GM12878 (cell line): ENCODE data around the gene GALT. TPM values are rescaled to one million over a fixed set of nuclear protein-coding genes. Genes with fewer than 3 reads are reported as not detected.

Source experiments
- ATAC-seq: fragments of 200-7000 bp; cut with Tn5 transposase; 3 replicates; pipeline ENCODE4 v1.9.1; 2020; ENCODE audit warnings: mild to moderate bottlenecking, moderate library complexity
- BruUV-seq: library from RNA; stranded (reverse); fragments of 400-500 nt; replicated peaks from 2 replicates; lab custom pipeline; 2021; lab: Mats Ljungman, UMichigan
- CTCF ChIA-PET: fragments of 300-600 bp; sonication (Branson Sonifier 250); formaldehyde crosslinking; extraction: SDS; loops from one replicate; lab custom pipeline; 2021; ENCODE audit warnings: inconsistent platforms; lab: Yijun Ruan, JAX
- POLR2A ChIA-PET: fragments of 350-600 bp; formaldehyde crosslinking; extraction: SDS; loops from one replicate; lab custom pipeline; 2021; ENCODE audit warnings: inconsistent platforms; lab: Charles Lee
- RAD21 ChIA-PET: fragments of 300-600 bp; sonication (Branson Sonifier 250); formaldehyde crosslinking; loops from one replicate; lab custom pipeline; 2023; ENCODE audit warnings: antibody characterized with exemption; ENCODE audit not compliant: unreplicated experiment; lab: Charles Lee
- SMC1A ChIA-PET: fragments of 300-600 bp; sonication (Branson Sonifier 250); formaldehyde crosslinking; loops from one replicate; lab custom pipeline; 2023; ENCODE audit not compliant: unreplicated experiment, uncharacterized antibody; lab: Charles Lee
- DNase-seq: peaks from one replicate; pipeline ENCODE4 v3.0.0-alpha.2; 2011; ENCODE audit warnings: low read depth, low spot score
- FAIRE-seq: peaks from 3 replicates; lab custom pipeline; 2011; peaks lifted over from hg19 to GRCh38; lab: Jason Lieb, UNC
- H2AFZ ChIP-seq: 2 replicates; pipeline ENCODE4 v1.6.0; 2011; ENCODE audit warnings: low read depth, low read length, control low read depth; ENCODE audit not compliant: control insufficient read depth
- H3K27ac ChIP-seq: 2 replicates; pipeline ENCODE4 v1.5.1; 2011; ENCODE audit warnings: control low read depth; ENCODE audit not compliant: control insufficient read depth, insufficient read depth
- H3K27me3 ChIP-seq, 2 experiments: replicated peaks in 1 of 2; 2 replicates each; pipeline versions ENCODE4 v1.6.0 to v1.6.1; 2011; ENCODE audit warnings: low read length in 1 of 2; ENCODE audit not compliant: control insufficient read depth in 2 of 2, insufficient read depth in 2 of 2
- H3K36me3 ChIP-seq, 2 experiments: 2 replicates each; pipeline ENCODE4 v1.5.1; 2011; ENCODE audit warnings: low read length in 1 of 2; ENCODE audit not compliant: control insufficient read depth in 2 of 2, insufficient read depth in 2 of 2
- H3K4me1 ChIP-seq: 2 replicates; pipeline ENCODE4 v1.6.1; 2011; ENCODE audit warnings: mild to moderate bottlenecking, low read length, moderate library complexity, mixed read lengths; ENCODE audit not compliant: control insufficient read depth, insufficient read depth
- H3K4me2 ChIP-seq: 2 replicates; pipeline ENCODE4 v1.6.0; 2011; ENCODE audit warnings: control low read depth; ENCODE audit not compliant: control insufficient read depth, insufficient read depth
- H3K4me3 ChIP-seq: fragments of 200-600 bp; sonication (generic); 2 replicates; pipeline ENCODE4 v1.5.1; 2016
- H3K79me2 ChIP-seq: 2 replicates; pipeline ENCODE4 v1.6.0; 2011; ENCODE audit warnings: low read length; ENCODE audit not compliant: control insufficient read depth, insufficient read depth
- H3K9ac ChIP-seq: 2 replicates; pipeline ENCODE4 v1.8.0; 2011; ENCODE audit warnings: low read length, control low read depth, mixed read lengths; ENCODE audit not compliant: control insufficient read depth, insufficient read depth
- H3K9me3 ChIP-seq: replicated peaks from 3 replicates; pipeline ENCODE4 v1.5.1; 2011; ENCODE audit warnings: mild to moderate bottlenecking, low read length; ENCODE audit not compliant: control insufficient read depth, insufficient read depth
- H4K20me1 ChIP-seq: 2 replicates; pipeline ENCODE4 v1.6.0; 2011; ENCODE audit not compliant: control insufficient read depth, insufficient read depth
- EP300 ChIP-seq, 2 experiments: fragments of 150-350 bp in 1 of 2; IDR thresholded peaks; 2 replicates each; pipeline ENCODE4 v1.6.1; 2011 to 2012; ENCODE audit warnings: low read depth in 2 of 2, low read length in 2 of 2, borderline replicate concordance in 1 of 2, improper control_type of control experiment in 1 of 2, inconsistent platforms in 1 of 2; ENCODE audit not compliant: control insufficient read depth in 1 of 2
- IKZF1 ChIP-seq: fragments of 450-650 bp; conservative IDR thresholded peaks from 2 replicates; pipeline ENCODE4 v1.6.1; 2017; ENCODE audit warnings: antibody characterized with exemption, mild to moderate bottlenecking
- MEF2B ChIP-seq: fragments of 450-650 bp; IDR thresholded peaks from 2 replicates; pipeline ENCODE4 v1.6.1; 2018; ENCODE audit warnings: mild to moderate bottlenecking, moderate library complexity; ENCODE audit not compliant: partially characterized antibody, poor library complexity, severe bottlenecking
- NR2C1 ChIP-seq: fragments of 450-650 bp; IDR thresholded peaks from 2 replicates; pipeline ENCODE4 v1.6.1; 2017; ENCODE audit warnings: antibody characterized with exemption, mild to moderate bottlenecking, moderate library complexity
- PAX8 ChIP-seq: fragments of 450-650 bp; IDR thresholded peaks from 2 replicates; pipeline ENCODE4 v1.6.1; 2017; ENCODE audit warnings: mild to moderate bottlenecking, moderate library complexity
- POLR2A ChIP-seq: IDR thresholded peaks from 2 replicates; pipeline ENCODE4 v1.6.1; 2011; ENCODE audit warnings: low read depth, mild to moderate bottlenecking, low read length
- RELA ChIP-seq: fragments of 450-650 bp; IDR thresholded peaks from 2 replicates; pipeline ENCODE4 v1.8.0; 2014; ENCODE audit warnings: borderline replicate concordance; ENCODE audit not compliant: partially characterized antibody
- SP1 ChIP-seq: IDR thresholded peaks from one replicate; pipeline ENCODE4 v1.6.1; 2011; ENCODE audit warnings: low read depth, low read length
- WGBS: methylation state at CpG from one replicate; pipeline ENCODE4 v1.1.6; 2016; ENCODE audit warnings: low lambda C conversion rate; ENCODE audit not compliant: insufficient replicate concordance, insufficient coverage; ENCODE audit errors: missing lambda C conversion rate; 5-methylcytosine and 5-hydroxymethylcytosine counted together
- in situ Hi-C: fragments of 300-500 bp; cut with MboI; formaldehyde crosslinking; loops from 9 replicates; pipeline ENCODE4 v1.14.3; 2018; ENCODE audit warnings: mixed read lengths
- intact Hi-C: fragments of 100-400 bp; cut with micrococcal nuclease; formaldehyde crosslinking; loops from one replicate; pipeline ENCODE4 v1.14.2; 2022; ENCODE audit not compliant: unreplicated experiment
- polyA plus RNA-seq, 11 experiments: library from polyadenylated mRNA; depleted of rRNA in 4 of 11; unstranded in 6 of 11; stranded (reverse) in 5 of 11; fragments of >200 nt; fragmentation: Nextera tagmentation in 4 of 11; fragmentation: Illumina TruSeq in 1 of 11; extraction: Ambion mirVana in 4 of 11; extraction: Trizol in 1 of 11; gene quantifications; 1 replicate in 1 of 11; 2 replicates in 10 of 11; pipeline versions ENCODE4 v1.2.1 to v1.2.3, GENCODE V29; 2011 to 2016; ENCODE audit warnings: inconsistent platforms in 2 of 11, missing spikeins in 2 of 11, low read depth in 1 of 11
- total RNA-seq, 4 experiments: library from RNA; depleted of rRNA in 3 of 4; stranded (reverse); fragments of >200 nt in 3 of 4; fragmentation: Illumina TruSeq in 1 of 4; extraction: Trizol in 1 of 4; gene quantifications; 2 replicates each; pipeline versions ENCODE4 v1.2.1 to v1.2.3, GENCODE V29; 2013 to 2021
- TF ChIP-seq, protein P1 (sequence below): IDR thresholded peaks from 2 replicates; pipeline ENCODE4 v1.6.1; 2011; ENCODE audit warnings: mild to moderate bottlenecking, low read depth, low read length, moderate library complexity; ENCODE audit not compliant: insufficient replicate concordance
- TF ChIP-seq, protein P2 (sequence below): IDR thresholded peaks from 2 replicates; pipeline ENCODE4 v1.6.1; 2011; ENCODE audit warnings: low read depth, mild to moderate bottlenecking, low read length, moderate library complexity, borderline replicate concordance; ENCODE audit errors: extremely low read depth
- TF ChIP-seq, protein P3 (sequence below): IDR thresholded peaks from 2 replicates; pipeline ENCODE4 v1.6.1; 2011; ENCODE audit warnings: borderline replicate concordance, low read depth, mild to moderate bottlenecking, moderate library complexity, low read length; ENCODE audit not compliant: insufficient read depth, poor library complexity, severe bottlenecking

The GALT gene
- total and polyA plus RNA-seq, 10 of the 15 experiments (the other 5 are each of a cell fraction or from before 2014, with no cell fraction given) = 9.3 to 34.1 (median 26.9) TPM

GRCh38 chr9:34651321-34651720 lies 4.8 kb downstream of the GALT start:
- H3K79me2 ChIP-seq = peaks cover 17% of the 10 kb centered on the region
- no peak overlapping the region for H2AFZ ChIP-seq
- in situ Hi-C loops (no loop called here), intact Hi-C loops (no loop called here)
- H3K9ac ChIP-seq = no peak overlapping the region
- ChIA-PET RAD21 (no interaction called here), SMC1A (no interaction called here), CTCF (interaction anchor here (1.5 to 2.9 kb wide), 2 partner anchors 11 to 17 kb away, joined by 3 to 11 read pairs; partner anchors contain the start of gene CCL27), POLR2A (interaction anchor here (1.5 kb wide), 1 partner anchor 13 kb away, joined by 6 read pairs; the partner anchor contains the start of gene SIGMAR1)
- no peak overlapping the region for H3K27ac ChIP-seq
- H3K4me1 ChIP-seq = peaks cover 15% of the 10 kb centered on the region
- no peak for TF ChIP-seq NR2C1
- peak; percentile 48 for TF ChIP-seq MEF2B
- TF ChIP-seq RELA = peak; percentile 39
- no peaks in the 10 kb centered on the region for H3K27me3 ChIP-seq
- DNase-seq (no peak), ATAC-seq (no peak), FAIRE-seq (no peak)
- BruUV-seq = no TSS peak
- peaks cover 2 to 13% of the 10 kb centered on the region in 2 experiments; a peak in 3 of 4 replicates for H3K36me3 ChIP-seq
- no peaks in the 10 kb centered on the region; the same call in 1 of the 2 replicates for H4K20me1 ChIP-seq
- H3K4me2 ChIP-seq = peak overlapping the region; percentile 70; the same call in 1 of the 2 replicates
- H3K4me3 ChIP-seq = no peak overlapping the region
- WGBS = 72% methylated on average over 4 of the region's 4 CpGs
- H3K9me3 ChIP-seq = no peaks in the 10 kb centered on the region

GRCh38 chr9:34651876-34652601 lies 5.6 kb downstream of the GALT start, which contains the start of gene IL11RA:
Gene IL11RA (plus strand): TSS chr9:34652185. CDS start chr9:34655218, 3,033 bp downstream.
- POLR2A ChIA-PET = interaction anchor here (0.5 to 1.5 kb wide), 3 partner anchors 10 to 829 kb away, joined by 3 to 6 read pairs (median 3); partner anchors contain the start of genes CCL27 and SIGMAR1
- 4% methylated on average over 24 of the region's 24 CpGs for WGBS
- Histone ChIP-seq H3K9me3 (no peaks in the 10 kb centered on the region), H3K4me1 (peaks cover 15% of the 10 kb centered on the region), H3K79me2 (peaks cover 12% of the 10 kb centered on the region), H3K4me3 (no peak within 1 kb of the TSS), H4K20me1 (no peaks in the 10 kb centered on the region), H3K9ac (no peak within 1 kb of the TSS), H3K27ac (0 out of 2 replicates have a peak within 1 kb of the TSS, but pooled peaks have one; percentile 31), H2AFZ (peak within 1 kb of the TSS; percentile 37; the same call in 1 of the 2 replicates), H3K4me2 (peak within 1 kb of the TSS; percentile 70), H3K27me3 (no peaks in the 10 kb centered on the region), H3K36me3 (peaks cover 2 to 13% of the 10 kb centered on the region in 2 experiments; a peak in 3 of 4 replicates)
- no TSS peak for BruUV-seq
- SMC1A ChIA-PET = no interaction called here
- DNase-seq (no peak), FAIRE-seq (no peak), ATAC-seq (peak; percentile 78)
- in situ Hi-C loops = no loop called here
- RAD21 ChIA-PET = interaction anchor here (0.5 kb wide), 1 partner anchor 287 kb away, joined by 3 read pairs; no protein-coding TSS in a partner anchor
- CTCF ChIA-PET = interaction anchor here (1.5 to 2.9 kb wide), 2 partner anchors 10 to 18 kb away, joined by 3 to 11 read pairs; partner anchors contain the start of gene CCL27
- intact Hi-C loops = no loop called here
- TF ChIP-seq SP1 (peak; percentile 7), PAX8 (no peak), POLR2A (peak; percentile 51; the same call in 1 of the 2 replicates), EP300 (IDR thresholded peaks at IDR 0.05; ENCODE audit: borderline replicate concordance in 1 of 2, control insufficient read depth in 1 of 2, low read depth in 2 of 2, low read length in 2 of 2) (no peak), IKZF1 (0 out of 2 replicates have a peak, but pooled peaks have one; percentile 9)
- TF ChIP-seq, protein P1, sequence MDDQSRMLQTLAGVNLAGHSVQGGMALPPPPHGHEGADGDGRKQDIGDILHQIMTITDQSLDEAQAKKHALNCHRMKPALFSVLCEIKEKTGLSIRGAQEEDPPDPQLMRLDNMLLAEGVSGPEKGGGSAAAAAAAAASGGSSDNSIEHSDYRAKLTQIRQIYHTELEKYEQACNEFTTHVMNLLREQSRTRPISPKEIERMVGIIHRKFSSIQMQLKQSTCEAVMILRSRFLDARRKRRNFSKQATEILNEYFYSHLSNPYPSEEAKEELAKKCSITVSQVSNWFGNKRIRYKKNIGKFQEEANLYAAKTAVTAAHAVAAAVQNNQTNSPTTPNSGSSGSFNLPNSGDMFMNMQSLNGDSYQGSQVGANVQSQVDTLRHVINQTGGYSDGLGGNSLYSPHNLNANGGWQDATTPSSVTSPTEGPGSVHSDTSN = peak; percentile 84
- TF ChIP-seq, protein P2, sequence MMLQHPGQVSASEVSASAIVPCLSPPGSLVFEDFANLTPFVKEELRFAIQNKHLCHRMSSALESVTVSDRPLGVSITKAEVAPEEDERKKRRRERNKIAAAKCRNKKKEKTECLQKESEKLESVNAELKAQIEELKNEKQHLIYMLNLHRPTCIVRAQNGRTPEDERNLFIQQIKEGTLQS = no peak
- TF ChIP-seq, protein P3, sequence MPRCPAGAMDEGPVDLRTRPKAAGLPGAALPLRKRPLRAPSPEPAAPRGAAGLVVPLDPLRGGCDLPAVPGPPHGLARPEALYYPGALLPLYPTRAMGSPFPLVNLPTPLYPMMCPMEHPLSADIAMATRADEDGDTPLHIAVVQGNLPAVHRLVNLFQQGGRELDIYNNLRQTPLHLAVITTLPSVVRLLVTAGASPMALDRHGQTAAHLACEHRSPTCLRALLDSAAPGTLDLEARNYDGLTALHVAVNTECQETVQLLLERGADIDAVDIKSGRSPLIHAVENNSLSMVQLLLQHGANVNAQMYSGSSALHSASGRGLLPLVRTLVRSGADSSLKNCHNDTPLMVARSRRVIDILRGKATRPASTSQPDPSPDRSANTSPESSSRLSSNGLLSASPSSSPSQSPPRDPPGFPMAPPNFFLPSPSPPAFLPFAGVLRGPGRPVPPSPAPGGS = peak; percentile 99
